Measurements from ENCODE around the gene BBS4. TPM values are rescaled to one million over a fixed set of nuclear protein-coding genes. Genes with fewer than 3 reads are reported as not detected.

BBS4 gene
- total and polyA plus RNA-seq, 5 donors: 7.0 to 13.8 (median 9.7) TPM

DNA sequence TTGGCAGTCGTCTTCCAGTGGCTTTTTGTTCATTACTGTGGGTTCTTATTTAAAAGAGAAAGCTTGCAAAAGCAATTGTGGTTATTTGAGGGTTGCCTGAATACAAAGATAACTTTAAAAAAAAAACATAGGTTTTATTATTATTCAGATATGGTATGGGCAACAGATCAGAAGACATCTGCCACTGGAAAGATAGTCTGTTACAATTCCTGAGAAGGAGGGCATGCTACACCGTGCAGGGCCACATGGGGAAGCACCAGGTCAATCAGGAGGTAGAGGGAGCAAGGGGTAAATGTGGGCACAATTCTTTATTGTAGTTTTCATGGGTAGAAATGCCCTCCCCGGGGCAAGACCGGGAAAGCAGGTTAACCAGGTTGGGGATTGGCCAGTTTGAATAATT lies 46.5 kb downstream of the BBS4 start:
- no peaks in the 10 kb centered on the region for H3K9me3 ChIP-seq (ENCODE audit: control insufficient read depth, low read length)
- no peak overlapping the region for H3K4me3 ChIP-seq (ENCODE audit: low read length)
- no peaks in the 10 kb centered on the region for H3K4me1 ChIP-seq (ENCODE audit: control insufficient read depth, insufficient read depth, low read length)
- intact Hi-C loops (cut with DNase I): no loop called here
- H3K27ac ChIP-seq (ENCODE audit: low read length): no peak overlapping the region
- no peaks in the 10 kb centered on the region for H3K27me3 ChIP-seq (ENCODE audit: control insufficient read depth, insufficient read depth)
- WGBS: 88% methylated on average over 4 of the region's 4 CpGs
- DNase-seq: no peak
- no peak for ATAC-seq

DNA sequence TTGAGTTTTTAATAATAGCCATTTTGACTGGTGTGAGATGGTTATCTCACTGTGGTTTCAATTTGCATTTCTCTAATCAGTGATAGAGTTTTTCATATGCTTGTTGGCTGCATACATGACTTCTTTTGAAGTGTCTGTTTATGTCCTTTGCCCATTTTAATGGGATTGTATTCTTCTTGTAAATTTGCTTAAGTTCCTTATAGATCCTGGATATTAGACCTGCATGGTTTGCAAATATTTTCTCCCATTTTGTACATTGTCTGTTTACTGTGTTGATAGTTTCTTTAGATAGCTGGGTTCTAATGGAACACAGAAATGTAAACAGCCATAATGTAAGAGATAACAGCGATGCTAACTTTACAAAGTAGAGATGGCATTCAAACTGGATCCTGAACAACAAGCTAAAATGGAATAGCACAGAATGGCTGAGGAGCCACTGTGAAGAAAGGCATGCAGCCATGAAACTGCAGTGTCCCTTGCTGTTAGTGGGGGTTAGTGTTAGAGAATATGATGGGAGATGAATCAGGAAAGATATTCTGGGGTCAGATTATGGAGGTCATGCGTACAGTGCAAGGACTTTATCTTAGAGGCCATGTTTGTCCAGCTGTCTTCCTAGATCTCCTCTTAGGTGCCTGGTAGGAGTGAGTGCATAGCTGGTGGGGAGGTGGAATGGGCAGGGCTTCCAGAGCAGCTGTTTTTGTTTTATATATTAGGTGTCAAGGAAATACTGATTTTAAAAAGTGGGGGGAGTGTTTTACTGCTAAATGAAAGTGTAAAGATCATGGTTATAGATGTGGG lies 48.1 kb downstream of the BBS4 start:
- WGBS: 97% methylated on average over 2 of the region's 2 CpGs
- H3K4me1 ChIP-seq (ENCODE audit: control insufficient read depth, insufficient read depth, low read length): no peaks in the 10 kb centered on the region
- H3K27ac ChIP-seq (ENCODE audit: low read length): no peak overlapping the region
- no peak for DNase-seq
- H3K4me3 ChIP-seq (ENCODE audit: low read length): no peak overlapping the region
- no peaks in the 10 kb centered on the region for H3K9me3 ChIP-seq (ENCODE audit: control insufficient read depth, low read length)
- no peaks in the 10 kb centered on the region for H3K27me3 ChIP-seq (ENCODE audit: control insufficient read depth, insufficient read depth)
- intact Hi-C loops (cut with DNase I): no loop called here
- ATAC-seq: no peak

GRCh38 chr15:72735111-72735510 lies 49.1 kb downstream of the BBS4 start:
- ATAC-seq (no peak), DNase-seq (no peak)
- H3K27ac ChIP-seq (ENCODE audit: low read length): no peak overlapping the region
- 96% methylated on average over 2 of the region's 2 CpGs for WGBS
- intact Hi-C loops (cut with DNase I): no loop called here
- H3K4me1 ChIP-seq (ENCODE audit: control insufficient read depth, insufficient read depth, low read length): no peaks in the 10 kb centered on the region
- H3K4me3 ChIP-seq (ENCODE audit: low read length): no peak overlapping the region
- H3K27me3 ChIP-seq (ENCODE audit: control insufficient read depth, insufficient read depth): no peaks in the 10 kb centered on the region
- H3K9me3 ChIP-seq (ENCODE audit: control insufficient read depth, low read length): no peaks in the 10 kb centered on the region

GRCh38 chr15:72737061-72737460 lies 51.1 kb downstream of the BBS4 start:
- H3K4me1 ChIP-seq (ENCODE audit: control insufficient read depth, insufficient read depth, low read length): no peaks in the 10 kb centered on the region
- no peak overlapping the region for H3K27ac ChIP-seq (ENCODE audit: low read length)
- no peak for ATAC-seq
- DNase-seq: no peak
- WGBS: 91% methylated on average over 3 of the region's 3 CpGs
- no peaks in the 10 kb centered on the region for H3K9me3 ChIP-seq (ENCODE audit: control insufficient read depth, low read length)
- H3K4me3 ChIP-seq (ENCODE audit: low read length): no peak overlapping the region
- H3K27me3 ChIP-seq (ENCODE audit: control insufficient read depth, insufficient read depth): no peaks in the 10 kb centered on the region
- intact Hi-C loops (cut with DNase I): no loop called here

- intact Hi-C loops (cut with DNase I): no loop called here
- DNase-seq: no peak
- Histone ChIP-seq H3K4me3 (ENCODE audit: low read length) (no peak overlapping the region), H3K27ac (ENCODE audit: low read length) (no peak overlapping the region), H3K4me1 (ENCODE audit: control insufficient read depth, insufficient read depth, low read length) (no peaks in the 10 kb centered on the region), H3K27me3 (ENCODE audit: control insufficient read depth, insufficient read depth) (no peaks in the 10 kb centered on the region), H3K9me3 (ENCODE audit: control insufficient read depth, low read length) (no peaks in the 10 kb centered on the region)
- ATAC-seq: no peak
- 100% methylated on average over 1 of the region's 1 CpG for WGBS
Measured at GRCh38 chr15:72737723-72738122, 51.7 kb downstream of the BBS4 start.

DNA sequence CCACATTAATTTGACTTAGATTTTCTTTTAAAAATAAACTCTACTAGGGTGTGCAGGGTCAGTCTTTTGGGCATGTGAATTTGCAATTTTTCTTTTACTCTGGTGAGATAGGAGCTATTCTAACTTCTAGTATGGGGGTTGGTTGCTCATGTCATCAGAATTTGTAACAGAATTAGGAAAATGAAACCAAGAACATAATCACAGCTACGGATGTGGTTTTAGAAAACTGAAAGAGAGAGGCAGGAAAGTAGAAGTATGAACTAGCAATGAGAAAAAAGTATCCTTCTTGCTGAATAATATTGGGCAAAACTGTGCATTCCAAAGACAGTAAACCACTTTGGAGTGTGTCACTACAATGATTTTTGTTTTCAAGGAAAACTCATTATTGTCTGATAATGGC lies 54.2 kb downstream of the BBS4 start:
- no peaks in the 10 kb centered on the region for H3K9me3 ChIP-seq (ENCODE audit: control insufficient read depth, low read length)
- DNase-seq (no peak), ATAC-seq (no peak)
- 37% methylated on average over 1 of the region's 1 CpG for WGBS
- H3K4me3 ChIP-seq (ENCODE audit: low read length): no peak overlapping the region
- no peak overlapping the region for H3K27ac ChIP-seq (ENCODE audit: low read length)
- H3K4me1 ChIP-seq (ENCODE audit: control insufficient read depth, insufficient read depth, low read length): no peaks in the 10 kb centered on the region
- intact Hi-C loops (cut with DNase I): no loop called here
- no peaks in the 10 kb centered on the region for H3K27me3 ChIP-seq (ENCODE audit: control insufficient read depth, insufficient read depth)

GRCh38 chr15:72749700-72750099 lies 63.7 kb downstream of the BBS4 start:
- Histone ChIP-seq H3K9me3 (ENCODE audit: control insufficient read depth, low read length) (no peaks in the 10 kb centered on the region), H3K4me3 (ENCODE audit: low read length) (no peak overlapping the region), H3K27me3 (ENCODE audit: control insufficient read depth, insufficient read depth) (no peaks in the 10 kb centered on the region), H3K4me1 (ENCODE audit: control insufficient read depth, insufficient read depth, low read length) (no peaks in the 10 kb centered on the region), H3K27ac (ENCODE audit: low read length) (no peak overlapping the region)
- intact Hi-C loops (cut with DNase I): no loop called here
- ATAC-seq (no peak), DNase-seq (no peak)
- WGBS: 96% methylated on average over 2 of the region's 2 CpGs

DNA sequence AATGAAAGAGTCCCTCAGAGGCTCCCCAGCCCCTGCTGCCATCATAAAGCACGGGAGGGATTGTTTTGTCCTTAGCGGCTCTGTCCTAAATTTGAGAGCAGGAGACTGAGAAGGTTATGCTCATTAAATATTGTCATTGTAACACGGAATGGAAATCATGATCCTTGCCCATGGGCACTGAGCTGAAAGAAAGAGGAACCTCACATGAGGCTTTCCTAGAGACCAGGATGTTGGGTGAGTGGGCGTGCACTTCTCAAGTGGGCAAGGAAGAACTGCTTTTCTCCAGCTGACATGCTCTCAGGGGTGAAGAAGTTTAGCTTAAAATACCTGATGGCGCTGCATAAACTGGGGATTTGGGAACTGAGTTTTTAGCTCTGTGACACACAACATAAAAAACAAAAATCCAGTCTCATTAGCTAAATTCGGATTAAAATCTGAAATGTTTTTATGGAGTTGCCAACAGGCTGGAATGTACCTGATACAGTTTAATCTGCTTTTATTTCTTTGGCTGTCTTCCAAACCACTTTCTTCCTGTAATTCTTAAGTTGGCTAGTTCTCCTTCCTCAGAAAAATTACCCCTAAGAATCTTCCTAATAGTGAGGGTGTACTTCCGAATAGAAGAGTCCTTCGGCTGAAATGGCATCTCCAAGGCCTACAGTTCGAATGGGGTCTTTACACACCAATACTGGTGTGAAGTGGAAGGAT lies 65.9 kb downstream of the BBS4 start:
- no peaks in the 10 kb centered on the region for H3K9me3 ChIP-seq (ENCODE audit: control insufficient read depth, low read length)
- DNase-seq (peak in 2 of 3 donors; percentile 16 to 56), ATAC-seq (no peak)
- 73% methylated on average over 9 of the region's 9 CpGs for WGBS
- no peaks in the 10 kb centered on the region for H3K27me3 ChIP-seq (ENCODE audit: control insufficient read depth, insufficient read depth)
- no peak overlapping the region for H3K4me3 ChIP-seq (ENCODE audit: low read length)
- no peak overlapping the region for H3K27ac ChIP-seq (ENCODE audit: low read length)
- H3K4me1 ChIP-seq (ENCODE audit: control insufficient read depth, insufficient read depth, low read length): no peaks in the 10 kb centered on the region
- intact Hi-C loops (cut with DNase I): no loop called here

DNA sequence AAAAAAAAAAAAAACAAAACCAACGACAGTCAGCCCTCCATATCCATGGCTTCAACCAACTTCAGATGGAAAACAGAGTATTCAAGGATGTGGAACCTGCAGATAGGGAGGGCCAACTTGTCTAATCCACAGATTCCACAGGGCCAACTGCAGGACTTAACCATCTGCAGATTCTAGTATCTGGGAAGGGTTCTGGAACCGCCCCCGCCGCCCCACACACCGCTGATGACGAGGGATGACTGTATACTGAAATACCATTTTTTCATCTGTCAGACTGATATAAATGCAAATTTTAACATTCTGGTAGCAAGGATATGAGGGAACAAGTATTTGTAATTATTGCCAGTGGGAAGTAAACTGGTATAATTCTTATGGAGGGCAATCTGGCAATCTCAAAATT lies 68.1 kb downstream of the BBS4 start:
- intact Hi-C loops (cut with DNase I): no loop called here
- 93% methylated on average over 6 of the region's 6 CpGs for WGBS
- Histone ChIP-seq H3K9me3 (ENCODE audit: control insufficient read depth, low read length) (no peaks in the 10 kb centered on the region), H3K4me1 (ENCODE audit: control insufficient read depth, insufficient read depth, low read length) (no peaks in the 10 kb centered on the region), H3K27me3 (ENCODE audit: control insufficient read depth, insufficient read depth) (no peaks in the 10 kb centered on the region), H3K4me3 (ENCODE audit: low read length) (no peak overlapping the region), H3K27ac (ENCODE audit: low read length) (no peak overlapping the region)
- no peak for DNase-seq
- ATAC-seq: no peak

DNA sequence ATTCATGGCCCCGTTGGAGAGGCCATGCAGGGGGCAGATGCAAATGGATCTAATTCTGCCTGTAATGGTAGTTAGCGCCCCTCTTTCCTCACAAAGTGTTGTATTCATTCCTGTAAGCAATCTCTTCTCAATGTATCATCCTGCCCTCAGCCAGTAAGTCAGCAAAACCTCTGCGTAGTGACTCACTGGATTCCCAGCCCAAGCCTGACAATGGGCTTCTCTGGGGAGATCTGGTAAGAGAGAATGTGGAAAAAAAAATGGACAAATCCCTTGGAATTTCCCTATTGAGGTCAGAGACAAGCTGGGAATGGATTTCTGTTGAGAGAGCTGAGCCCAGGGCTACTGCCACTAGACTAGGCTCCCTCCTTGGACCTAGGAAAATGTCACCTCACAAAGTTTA lies 72.2 kb downstream of the BBS4 start:
- intact Hi-C loops (cut with DNase I): no loop called here
- no peaks in the 10 kb centered on the region for H3K4me1 ChIP-seq (ENCODE audit: control insufficient read depth, insufficient read depth, low read length)
- DNase-seq (no peak), ATAC-seq (no peak)
- WGBS: 79% methylated on average over 3 of the region's 3 CpGs
- H3K9me3 ChIP-seq (ENCODE audit: control insufficient read depth, low read length): no peaks in the 10 kb centered on the region
- H3K4me3 ChIP-seq (ENCODE audit: low read length): no peak overlapping the region
- H3K27me3 ChIP-seq (ENCODE audit: control insufficient read depth, insufficient read depth): no peaks in the 10 kb centered on the region
- H3K27ac ChIP-seq (ENCODE audit: low read length): no peak overlapping the region

DNA sequence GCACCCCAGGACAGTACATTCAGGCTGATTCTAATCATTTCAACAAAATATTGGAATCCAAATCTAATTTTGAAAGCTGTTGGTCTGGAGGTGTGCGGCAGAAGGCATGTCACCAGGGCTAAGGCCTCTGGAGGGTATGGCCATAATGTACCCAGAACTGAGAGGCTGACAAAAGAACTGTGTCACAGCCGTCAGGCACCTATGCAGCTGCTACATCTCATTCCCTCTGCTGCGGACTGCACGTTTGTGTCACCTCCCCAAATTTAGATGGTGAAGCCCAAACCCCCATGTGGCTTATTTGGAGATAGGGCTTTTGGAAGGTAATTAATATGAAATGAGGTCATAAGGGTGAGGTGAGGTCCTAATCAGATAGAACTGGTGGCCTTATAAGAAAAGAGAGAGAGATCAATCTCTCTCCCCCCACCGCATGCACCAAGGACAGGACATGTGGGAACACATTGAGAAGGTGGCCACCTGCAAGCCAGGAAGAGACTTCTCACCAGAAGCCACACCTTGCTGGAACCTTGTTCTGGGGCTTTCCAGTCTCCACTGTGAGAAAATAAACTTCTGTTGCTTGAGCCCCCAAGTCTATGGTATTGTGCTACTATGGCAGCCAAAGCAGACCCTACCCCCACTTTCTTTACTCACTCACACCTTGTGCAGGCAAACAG lies 74.7 kb downstream of the BBS4 start:
- Histone ChIP-seq H3K27me3 (ENCODE audit: control insufficient read depth, insufficient read depth) (no peaks in the 10 kb centered on the region), H3K27ac (ENCODE audit: low read length) (no peak overlapping the region), H3K4me1 (ENCODE audit: control insufficient read depth, insufficient read depth, low read length) (no peaks in the 10 kb centered on the region), H3K9me3 (ENCODE audit: control insufficient read depth, low read length) (no peaks in the 10 kb centered on the region), H3K4me3 (ENCODE audit: low read length) (no peak overlapping the region)
- DNase-seq (no peak), ATAC-seq (no peak)
- intact Hi-C loops (cut with DNase I): no loop called here
- 97% methylated on average over 5 of the region's 5 CpGs for WGBS

Measured in right cardiac atrium (tissue), 5 donors.